H1 (cell line): Measurements from ENCODE around the gene SIPA1L3. TPM values are rescaled to one million over a fixed set of nuclear protein-coding genes. Genes with fewer than 3 reads are reported as not detected.

Experiments used
- ATF2 ChIP-seq: IDR thresholded peaks from 2 replicates; pipeline ENCODE4 v1.6.1; 2012; ENCODE audit warnings: low read length, inconsistent platforms
- FOSL1 ChIP-seq: IDR thresholded peaks from 2 replicates; pipeline ENCODE4 v1.6.1; 2011; ENCODE audit warnings: mild to moderate bottlenecking, low read depth, low read length, moderate library complexity; ENCODE audit not compliant: insufficient read depth
- MAFK ChIP-seq: IDR thresholded peaks from 2 replicates; pipeline ENCODE4 v1.6.1; 2012; ENCODE audit warnings: low read depth, mild to moderate bottlenecking, improper control_type of control experiment, low read length
- SAP30 ChIP-seq: fragments of 300-600 bp; sonication (generic); IDR thresholded peaks from 2 replicates; pipeline ENCODE4 v1.7.1; 2012; ENCODE audit warnings: low read length, moderate library complexity, mild to moderate bottlenecking, inconsistent platforms; ENCODE audit not compliant: insufficient read depth, insufficient replicate concordance
- SIN3A ChIP-seq, 2 experiments: IDR thresholded peaks in 1 of 2; conservative IDR thresholded peaks in 1 of 2; 2 replicates each; pipeline ENCODE4 v1.6.1; 2011 to 2012; ENCODE audit warnings: low read length in 2 of 2, improper control_type of control experiment in 1 of 2, low read depth in 1 of 2, mild to moderate bottlenecking in 1 of 2
- polyA plus RNA-seq, 7 experiments: library from polyadenylated mRNA; depleted of rRNA in 3 of 7; stranded (reverse) in 5 of 7; unstranded in 2 of 7; fragments of >200 nt in 5 of 7; fragments of 200-250 nt in 2 of 7; gene quantifications; 1 replicate in 5 of 7; 2 replicates in 1 of 7; 4 replicates in 1 of 7; pipeline versions ENCODE4 v1.2.1 to v1.2.3, GENCODE V29; 2011 to 2013; ENCODE audit warnings: missing spikeins in 2 of 7, mixed read lengths in 2 of 7
- total RNA-seq: library from RNA; stranded (reverse); fragmentation: NEBNext Ultra II Directional; extraction: Animal tissue kit (Norgen Biotek cat#: 25700); gene quantifications from 2 replicates; pipeline ENCODE4 v1.2.1, GENCODE V29; 2021
- TF ChIP-seq, protein P1 (sequence below): fragments of 300-600 bp; sonication (generic); IDR thresholded peaks from 2 replicates; pipeline ENCODE4 v1.7.1; 2012; ENCODE audit warnings: low read length, moderate library complexity, mild to moderate bottlenecking, inconsistent platforms; ENCODE audit not compliant: insufficient replicate concordance

The SIPA1L3 gene
- total and polyA plus RNA-seq, 2 of the 8 experiments (the other 6 are each of a cell fraction or from before 2014, with no cell fraction given), result 15.0 to 54.9 TPM

- TF ChIP-seq, protein P1, sequence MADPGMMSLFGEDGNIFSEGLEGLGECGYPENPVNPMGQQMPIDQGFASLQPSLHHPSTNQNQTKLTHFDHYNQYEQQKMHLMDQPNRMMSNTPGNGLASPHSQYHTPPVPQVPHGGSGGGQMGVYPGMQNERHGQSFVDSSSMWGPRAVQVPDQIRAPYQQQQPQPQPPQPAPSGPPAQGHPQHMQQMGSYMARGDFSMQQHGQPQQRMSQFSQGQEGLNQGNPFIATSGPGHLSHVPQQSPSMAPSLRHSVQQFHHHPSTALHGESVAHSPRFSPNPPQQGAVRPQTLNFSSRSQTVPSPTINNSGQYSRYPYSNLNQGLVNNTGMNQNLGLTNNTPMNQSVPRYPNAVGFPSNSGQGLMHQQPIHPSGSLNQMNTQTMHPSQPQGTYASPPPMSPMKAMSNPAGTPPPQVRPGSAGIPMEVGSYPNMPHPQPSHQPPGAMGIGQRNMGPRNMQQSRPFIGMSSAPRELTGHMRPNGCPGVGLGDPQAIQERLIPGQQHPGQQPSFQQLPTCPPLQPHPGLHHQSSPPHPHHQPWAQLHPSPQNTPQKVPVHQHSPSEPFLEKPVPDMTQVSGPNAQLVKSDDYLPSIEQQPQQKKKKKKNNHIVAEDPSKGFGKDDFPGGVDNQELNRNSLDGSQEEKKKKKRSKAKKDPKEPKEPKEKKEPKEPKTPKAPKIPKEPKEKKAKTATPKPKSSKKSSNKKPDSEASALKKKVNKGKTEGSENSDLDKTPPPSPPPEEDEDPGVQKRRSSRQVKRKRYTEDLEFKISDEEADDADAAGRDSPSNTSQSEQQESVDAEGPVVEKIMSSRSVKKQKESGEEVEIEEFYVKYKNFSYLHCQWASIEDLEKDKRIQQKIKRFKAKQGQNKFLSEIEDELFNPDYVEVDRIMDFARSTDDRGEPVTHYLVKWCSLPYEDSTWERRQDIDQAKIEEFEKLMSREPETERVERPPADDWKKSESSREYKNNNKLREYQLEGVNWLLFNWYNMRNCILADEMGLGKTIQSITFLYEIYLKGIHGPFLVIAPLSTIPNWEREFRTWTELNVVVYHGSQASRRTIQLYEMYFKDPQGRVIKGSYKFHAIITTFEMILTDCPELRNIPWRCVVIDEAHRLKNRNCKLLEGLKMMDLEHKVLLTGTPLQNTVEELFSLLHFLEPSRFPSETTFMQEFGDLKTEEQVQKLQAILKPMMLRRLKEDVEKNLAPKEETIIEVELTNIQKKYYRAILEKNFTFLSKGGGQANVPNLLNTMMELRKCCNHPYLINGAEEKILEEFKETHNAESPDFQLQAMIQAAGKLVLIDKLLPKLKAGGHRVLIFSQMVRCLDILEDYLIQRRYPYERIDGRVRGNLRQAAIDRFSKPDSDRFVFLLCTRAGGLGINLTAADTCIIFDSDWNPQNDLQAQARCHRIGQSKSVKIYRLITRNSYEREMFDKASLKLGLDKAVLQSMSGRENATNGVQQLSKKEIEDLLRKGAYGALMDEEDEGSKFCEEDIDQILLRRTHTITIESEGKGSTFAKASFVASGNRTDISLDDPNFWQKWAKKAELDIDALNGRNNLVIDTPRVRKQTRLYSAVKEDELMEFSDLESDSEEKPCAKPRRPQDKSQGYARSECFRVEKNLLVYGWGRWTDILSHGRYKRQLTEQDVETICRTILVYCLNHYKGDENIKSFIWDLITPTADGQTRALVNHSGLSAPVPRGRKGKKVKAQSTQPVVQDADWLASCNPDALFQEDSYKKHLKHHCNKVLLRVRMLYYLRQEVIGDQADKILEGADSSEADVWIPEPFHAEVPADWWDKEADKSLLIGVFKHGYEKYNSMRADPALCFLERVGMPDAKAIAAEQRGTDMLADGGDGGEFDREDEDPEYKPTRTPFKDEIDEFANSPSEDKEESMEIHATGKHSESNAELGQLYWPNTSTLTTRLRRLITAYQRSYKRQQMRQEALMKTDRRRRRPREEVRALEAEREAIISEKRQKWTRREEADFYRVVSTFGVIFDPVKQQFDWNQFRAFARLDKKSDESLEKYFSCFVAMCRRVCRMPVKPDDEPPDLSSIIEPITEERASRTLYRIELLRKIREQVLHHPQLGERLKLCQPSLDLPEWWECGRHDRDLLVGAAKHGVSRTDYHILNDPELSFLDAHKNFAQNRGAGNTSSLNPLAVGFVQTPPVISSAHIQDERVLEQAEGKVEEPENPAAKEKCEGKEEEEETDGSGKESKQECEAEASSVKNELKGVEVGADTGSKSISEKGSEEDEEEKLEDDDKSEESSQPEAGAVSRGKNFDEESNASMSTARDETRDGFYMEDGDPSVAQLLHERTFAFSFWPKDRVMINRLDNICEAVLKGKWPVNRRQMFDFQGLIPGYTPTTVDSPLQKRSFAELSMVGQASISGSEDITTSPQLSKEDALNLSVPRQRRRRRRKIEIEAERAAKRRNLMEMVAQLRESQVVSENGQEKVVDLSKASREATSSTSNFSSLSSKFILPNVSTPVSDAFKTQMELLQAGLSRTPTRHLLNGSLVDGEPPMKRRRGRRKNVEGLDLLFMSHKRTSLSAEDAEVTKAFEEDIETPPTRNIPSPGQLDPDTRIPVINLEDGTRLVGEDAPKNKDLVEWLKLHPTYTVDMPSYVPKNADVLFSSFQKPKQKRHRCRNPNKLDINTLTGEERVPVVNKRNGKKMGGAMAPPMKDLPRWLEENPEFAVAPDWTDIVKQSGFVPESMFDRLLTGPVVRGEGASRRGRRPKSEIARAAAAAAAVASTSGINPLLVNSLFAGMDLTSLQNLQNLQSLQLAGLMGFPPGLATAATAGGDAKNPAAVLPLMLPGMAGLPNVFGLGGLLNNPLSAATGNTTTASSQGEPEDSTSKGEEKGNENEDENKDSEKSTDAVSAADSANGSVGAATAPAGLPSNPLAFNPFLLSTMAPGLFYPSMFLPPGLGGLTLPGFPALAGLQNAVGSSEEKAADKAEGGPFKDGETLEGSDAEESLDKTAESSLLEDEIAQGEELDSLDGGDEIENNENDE, result no peak
- TF ChIP-seq FOSL1, result no peak
- no peak for TF ChIP-seq MAFK
- no peak for TF ChIP-seq SIN3A (conservative IDR thresholded peaks at IDR 0.05 in 1 of 2, IDR thresholded peaks at IDR 0.05 in 1 of 2; ENCODE audit: low read depth in 1 of 2, low read length in 2 of 2)
- no peak for TF ChIP-seq SAP30
- no peak for TF ChIP-seq ATF2
Measured at GRCh38 chr19:38071647-38072046, 164.6 kb downstream of the SIPA1L3 start (continued).
